Testis (tissue), 3 donors: ENCODE results near the gene SMAD1. TPM values are rescaled to one million over a fixed set of nuclear protein-coding genes. Genes with fewer than 3 reads are reported as not detected.

Source experiments
- DNase-seq: peaks from one replicate; pipeline ENCODE4 v3.0.0-alpha.2; 2019
- H3K27ac ChIP-seq, 2 donors: fragments of 200-600 bp; sonication (generic); one replicate each; pipeline ENCODE4 v1.5.1; 2019
- H3K27me3 ChIP-seq: fragments of 200-600 bp; sonication (generic); one replicate; pipeline ENCODE4 v1.5.1; 2019
- H3K36me3 ChIP-seq: fragments of 200-600 bp; sonication (generic); one replicate; pipeline ENCODE4 v1.5.1; 2017; ENCODE audit warnings: low read depth; ENCODE audit errors: missing control alignments
- H3K4me1 ChIP-seq: fragments of 200-600 bp; sonication (generic); one replicate; pipeline ENCODE4 v1.5.1; 2019
- H3K4me3 ChIP-seq, 2 donors: fragments of 200-600 bp; sonication (generic); one replicate each; pipeline ENCODE4 v1.5.1; 2017 to 2019
- H3K9me3 ChIP-seq: fragments of 200-600 bp; sonication (generic); one replicate; pipeline ENCODE4 v1.5.1; 2017
- CTCF ChIP-seq, 3 experiments: fragments of 450-650 bp in 2 of 3; fragments of 200-600 bp in 1 of 3; sonication (generic) in 1 of 3; IDR thresholded peaks; one replicate each; pipeline ENCODE4 v1.5.1; 2016 to 2019; ENCODE audit warnings: antibody characterized with exemption in 3 of 3, mild to moderate bottlenecking in 2 of 3, moderate library complexity in 1 of 3
- POLR2A ChIP-seq: fragments of 450-650 bp; IDR thresholded peaks from one replicate; pipeline ENCODE4 v1.6.1; 2017; ENCODE audit warnings: antibody characterized with exemption, mild to moderate bottlenecking, moderate library complexity
- WGBS, 2 donors: methylation state at CpG; one replicate each; pipeline ENCODE4 v1.1.5; 2018; 5-methylcytosine and 5-hydroxymethylcytosine counted together
- intact Hi-C: fragments of 100-400 bp; cut with DNase I; formaldehyde crosslinking; loops from one replicate; pipeline ENCODE4 v1.15.1; 2023; ENCODE audit warnings: low total_unique reads
- polyA plus RNA-seq: library from polyadenylated mRNA; stranded (reverse); fragments of 350-450 nt; fragmentation: Illumina TruSeq; extraction: RNeasy Lipid Tissue Mini Kit (QIAGEN cat#74804); gene quantifications from one replicate; pipeline ENCODE4 v1.2.3, GENCODE V29; 2014; ENCODE audit warnings: low read depth, low replicate concordance; ENCODE audit not compliant: insufficient read depth
- total RNA-seq, 2 donors: library from RNA; depleted of rRNA; stranded (reverse); fragments of >200 nt; gene quantifications; one replicate each; pipeline ENCODE4 v1.2.3, GENCODE V29; 2016

The SMAD1 gene
- total and polyA plus RNA-seq, 3 donors from 2014 or later, result 29.6 to 37.6 (median 30.1) TPM

- TF ChIP-seq POLR2A, result no peak
- TF ChIP-seq CTCF (IDR thresholded peaks at IDR 0.05), result no peak
- intact Hi-C loops, result no loop called here
- no peak overlapping the region for H3K4me3 ChIP-seq
- 76 to 90% methylated on average over 1 of the region's 1 CpG for WGBS, 2 donors
- H3K9me3 ChIP-seq, result no peaks in the 10 kb centered on the region
- no peaks in the 10 kb centered on the region for H3K36me3 ChIP-seq
- no peak for DNase-seq
- H3K4me1 ChIP-seq, result no peaks in the 10 kb centered on the region
- no peaks in the 10 kb centered on the region for H3K27me3 ChIP-seq
- no peak overlapping the region for H3K27ac ChIP-seq
Observed at GRCh38 chr4:145535202-145535601, 53.5 kb downstream of the SMAD1 start.

GRCh38 chr4:145536044-145536443 lies 54.4 kb downstream of the SMAD1 start:
- Histone ChIP-seq H3K9me3 (no peaks in the 10 kb centered on the region), H3K4me1 (no peaks in the 10 kb centered on the region), H3K27me3 (no peaks in the 10 kb centered on the region), H3K4me3 (no peak overlapping the region), H3K36me3 (no peaks in the 10 kb centered on the region), H3K27ac (no peak overlapping the region)
- DNase-seq, result no peak
- WGBS, 2 donors, result 92% methylated on average over 2 of the region's 2 CpGs
- intact Hi-C loops, result no loop called here
- TF ChIP-seq CTCF (IDR thresholded peaks at IDR 0.05) (no peak), POLR2A (no peak)

GRCh38 chr4:145538596-145538995 lies 56.9 kb downstream of the SMAD1 start:
- TF ChIP-seq CTCF (IDR thresholded peaks at IDR 0.05) (no peak), POLR2A (no peak)
- no peaks in the 10 kb centered on the region for H3K27me3 ChIP-seq
- intact Hi-C loops, result no loop called here
- H3K9me3 ChIP-seq, result no peaks in the 10 kb centered on the region
- WGBS, 2 donors, result 62 to 72% methylated on average over 1 of the region's 1 CpG
- H3K27ac ChIP-seq, result no peak overlapping the region
- DNase-seq, result no peak
- H3K4me3 ChIP-seq, result no peak overlapping the region
- H3K4me1 ChIP-seq, result no peaks in the 10 kb centered on the region
- no peaks in the 10 kb centered on the region for H3K36me3 ChIP-seq

- Histone ChIP-seq H3K4me3 (no peak overlapping the region), H3K27ac (no peak overlapping the region), H3K27me3 (no peaks in the 10 kb centered on the region), H3K9me3 (no peaks in the 10 kb centered on the region), H3K36me3 (no peaks in the 10 kb centered on the region), H3K4me1 (no peaks in the 10 kb centered on the region)
- DNase-seq, result no peak
- 78 to 82% methylated on average over 4 of the region's 4 CpGs for WGBS, 2 donors
- intact Hi-C loops, result no loop called here
- no peak for TF ChIP-seq POLR2A
- no peak for TF ChIP-seq CTCF (IDR thresholded peaks at IDR 0.05)
Observed at GRCh38 chr4:145539671-145540070, 58.0 kb downstream of the SMAD1 start.

- H3K27me3 ChIP-seq, result no peaks in the 10 kb centered on the region
- no peaks in the 10 kb centered on the region for H3K9me3 ChIP-seq
- intact Hi-C loops, result no loop called here
- no peak overlapping the region for H3K27ac ChIP-seq
- WGBS, 2 donors, result 55 to 56% methylated on average over 3 of the region's 3 CpGs
- H3K36me3 ChIP-seq, result no peaks in the 10 kb centered on the region
- H3K4me1 ChIP-seq, result no peaks in the 10 kb centered on the region
- DNase-seq, result no peak
- TF ChIP-seq CTCF (IDR thresholded peaks at IDR 0.05), result no peak
- TF ChIP-seq POLR2A, result no peak
- no peak overlapping the region for H3K4me3 ChIP-seq
Observed at GRCh38 chr4:145540235-145540634, 58.6 kb downstream of the SMAD1 start.
